ENCODE measurements around the gene PLD1. TPM values are rescaled to one million over a fixed set of nuclear protein-coding genes. Genes with fewer than 3 reads are reported as not detected.
A peak's percentile ranks its signal among the peaks of the same experiment; 100 is the strongest.

PLD1 gene
- total and polyA plus RNA-seq, 10 of the 15 experiments (the other 5 are each of a cell fraction or from before 2014, with no cell fraction given) = 2.9 to 108 (median 3.6) TPM

- H2AFZ ChIP-seq (ENCODE audit: control insufficient read depth, low read depth, low read length) = peak overlapping the region; percentile 57
- intact Hi-C loops (cut with micrococcal nuclease; ENCODE audit: unreplicated experiment) = loop anchor here (1.0 kb wide), 1 partner anchor 17 kb away; no protein-coding TSS in a partner anchor
- no peaks in the 10 kb centered on the region for H3K79me2 ChIP-seq (ENCODE audit: control insufficient read depth, insufficient read depth, low read length)
- no peaks in the 10 kb centered on the region for H4K20me1 ChIP-seq (ENCODE audit: control insufficient read depth, insufficient read depth)
- DNase-seq (ENCODE audit: low read depth, low spot score) (peak; percentile 83), ATAC-seq (peak; percentile 47), FAIRE-seq (peak; percentile 84)
- H3K9me3 ChIP-seq (replicated peaks; ENCODE audit: control insufficient read depth, insufficient read depth, low read length) = no peaks in the 10 kb centered on the region
- H3K27ac ChIP-seq (ENCODE audit: control insufficient read depth, insufficient read depth) = no peak overlapping the region
- ChIA-PET SMC1A (ENCODE audit: uncharacterized antibody, unreplicated experiment) (interaction anchor here (0.9 to 5.4 kb wide), 15 partner anchors 9 to 334 kb away, joined by 3 to 54 read pairs (median 5); no protein-coding TSS in a partner anchor), RAD21 (ENCODE audit: unreplicated experiment) (interaction anchor here (1.0 to 5.6 kb wide), 12 partner anchors 9 to 199 kb away, joined by 3 to 117 read pairs (median 10); no protein-coding TSS in a partner anchor), POLR2A (interaction anchor here (0.6 to 4.0 kb wide), 17 partner anchors 8 to 292 kb away, joined by 3 to 40 read pairs (median 4); no protein-coding TSS in a partner anchor), CTCF (interaction anchor here (0.9 to 5.6 kb wide), 14 partner anchors 8 to 518 kb away, joined by 3 to 110 read pairs (median 6); no protein-coding TSS in a partner anchor)
- H3K4me3 ChIP-seq = no peak overlapping the region
- H3K9ac ChIP-seq (ENCODE audit: control insufficient read depth, insufficient read depth, low read length) = no peak overlapping the region
- H3K4me2 ChIP-seq (ENCODE audit: control insufficient read depth, insufficient read depth) = no peak overlapping the region
- in situ Hi-C loops (cut with MboI) = no loop called here
- BruUV-seq (replicated peaks) = no TSS peak
- no peaks in the 10 kb centered on the region for H3K36me3 ChIP-seq (ENCODE audit: control insufficient read depth in 2 of 2, insufficient read depth in 2 of 2, low read length in 1 of 2)
- no peaks in the 10 kb centered on the region for H3K27me3 ChIP-seq (replicated peaks in 1 of 2; ENCODE audit: control insufficient read depth in 2 of 2, insufficient read depth in 2 of 2, low read length in 1 of 2)
- no peaks in the 10 kb centered on the region for H3K4me1 ChIP-seq (ENCODE audit: control insufficient read depth, insufficient read depth, low read length)
- 14% methylated on average over 4 of the region's 4 CpGs for WGBS (ENCODE audit: insufficient coverage, insufficient replicate concordance, low lambda C conversion rate, missing lambda C conversion rate)
- TF ChIP-seq SREBF2 (IDR thresholded peaks at IDR 0.05; ENCODE audit: low read length) (no peak), NR2F1 (conservative IDR thresholded peaks at IDR 0.05) (peak; percentile 77), ESRRA (IDR thresholded peaks at IDR 0.05; ENCODE audit: low read length) (0 out of 2 replicates have a peak, but pooled peaks have one; percentile 14), STAT1 (conservative IDR thresholded peaks at IDR 0.05) (no peak), YY1 (IDR thresholded peaks at IDR 0.05; ENCODE audit: low read depth, low read length) (no peak), ZZZ3 (IDR thresholded peaks at IDR 0.05; ENCODE audit: control insufficient read depth, insufficient read length, low read depth) (no peak), ZNF274 (IDR thresholded peaks at IDR 0.05; ENCODE audit: insufficient read depth, insufficient read length) (no peak), MXI1 (IDR thresholded peaks at IDR 0.05; ENCODE audit: low read depth, low read length) (peak; percentile 65; the same call in 1 of the 2 replicates), SMC3 (IDR thresholded peaks at IDR 0.05; ENCODE audit: borderline replicate concordance, low read length) (0 out of 2 replicates have a peak, but pooled peaks have one; percentile 3), BHLHE40 (IDR thresholded peaks at IDR 0.05; ENCODE audit: borderline replicate concordance in 1 of 2, low read depth in 2 of 2, low read length in 1 of 2) (peak; percentile 54 to 83), SRF (IDR thresholded peaks at IDR 0.05; ENCODE audit: low read depth in 2 of 2, low read length in 2 of 2) (no peak), ZNF384 (IDR thresholded peaks at IDR 0.05; ENCODE audit: borderline replicate concordance, low read depth, low read length) (peak; percentile 91), CEBPB (IDR thresholded peaks at IDR 0.05; ENCODE audit: borderline replicate concordance in 1 of 2, low read depth in 2 of 2, low read length in 2 of 2) (no peak), GATAD2B (conservative IDR thresholded peaks at IDR 0.05; ENCODE audit: low read depth) (peak; percentile 71), JUND (IDR thresholded peaks at IDR 0.05; ENCODE audit: low read depth, low read length) (no peak), MYB (IDR thresholded peaks at IDR 0.05; ENCODE audit: borderline replicate concordance, low read depth, low read length) (peak; percentile 81; the same call in 1 of the 2 replicates)
- TF ChIP-seq, protein P1, sequence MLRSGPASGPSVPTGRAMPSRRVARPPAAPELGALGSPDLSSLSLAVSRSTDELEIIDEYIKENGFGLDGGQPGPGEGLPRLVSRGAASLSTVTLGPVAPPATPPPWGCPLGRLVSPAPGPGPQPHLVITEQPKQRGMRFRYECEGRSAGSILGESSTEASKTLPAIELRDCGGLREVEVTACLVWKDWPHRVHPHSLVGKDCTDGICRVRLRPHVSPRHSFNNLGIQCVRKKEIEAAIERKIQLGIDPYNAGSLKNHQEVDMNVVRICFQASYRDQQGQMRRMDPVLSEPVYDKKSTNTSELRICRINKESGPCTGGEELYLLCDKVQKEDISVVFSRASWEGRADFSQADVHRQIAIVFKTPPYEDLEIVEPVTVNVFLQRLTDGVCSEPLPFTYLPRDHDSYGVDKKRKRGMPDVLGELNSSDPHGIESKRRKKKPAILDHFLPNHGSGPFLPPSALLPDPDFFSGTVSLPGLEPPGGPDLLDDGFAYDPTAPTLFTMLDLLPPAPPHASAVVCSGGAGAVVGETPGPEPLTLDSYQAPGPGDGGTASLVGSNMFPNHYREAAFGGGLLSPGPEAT (IDR thresholded peaks at IDR 0.05; ENCODE audit: low read depth) = peak; percentile 88
- TF ChIP-seq, protein P2, sequence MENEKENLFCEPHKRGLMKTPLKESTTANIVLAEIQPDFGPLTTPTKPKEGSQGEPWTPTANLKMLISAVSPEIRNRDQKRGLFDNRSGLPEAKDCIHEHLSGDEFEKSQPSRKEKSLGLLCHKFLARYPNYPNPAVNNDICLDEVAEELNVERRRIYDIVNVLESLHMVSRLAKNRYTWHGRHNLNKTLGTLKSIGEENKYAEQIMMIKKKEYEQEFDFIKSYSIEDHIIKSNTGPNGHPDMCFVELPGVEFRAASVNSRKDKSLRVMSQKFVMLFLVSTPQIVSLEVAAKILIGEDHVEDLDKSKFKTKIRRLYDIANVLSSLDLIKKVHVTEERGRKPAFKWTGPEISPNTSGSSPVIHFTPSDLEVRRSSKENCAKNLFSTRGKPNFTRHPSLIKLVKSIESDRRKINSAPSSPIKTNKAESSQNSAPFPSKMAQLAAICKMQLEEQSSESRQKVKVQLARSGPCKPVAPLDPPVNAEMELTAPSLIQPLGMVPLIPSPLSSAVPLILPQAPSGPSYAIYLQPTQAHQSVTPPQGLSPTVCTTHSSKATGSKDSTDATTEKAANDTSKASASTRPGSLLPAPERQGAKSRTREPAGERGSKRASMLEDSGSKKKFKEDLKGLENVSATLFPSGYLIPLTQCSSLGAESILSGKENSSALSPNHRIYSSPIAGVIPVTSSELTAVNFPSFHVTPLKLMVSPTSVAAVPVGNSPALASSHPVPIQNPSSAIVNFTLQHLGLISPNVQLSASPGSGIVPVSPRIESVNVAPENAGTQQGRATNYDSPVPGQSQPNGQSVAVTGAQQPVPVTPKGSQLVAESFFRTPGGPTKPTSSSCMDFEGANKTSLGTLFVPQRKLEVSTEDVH (IDR thresholded peaks at IDR 0.05; ENCODE audit: low read depth, partially characterized antibody) = peak; percentile 68
These were observed 3.7 kb upstream of the PLD1 start for GRCh38 chr3:171813897-171814460.

All from GM12878 (cell line).